GM12892 (cell line): ENCODE results near the gene PKP2.

Experiments
- DNase-seq: peaks from one replicate; pipeline ENCODE4 v3.0.0; 2011; ENCODE audit not compliant: insufficient read length
- FAIRE-seq: peaks from 2 replicates; lab custom pipeline; 2011; peaks lifted over from hg19 to GRCh38; lab: Jason Lieb, UNC
- POLR2A ChIP-seq: IDR thresholded peaks from 2 replicates; pipeline ENCODE4 v1.6.1; 2011; ENCODE audit warnings: low read depth, low read length, control low read depth
- POLR2AphosphoS5 ChIP-seq: IDR thresholded peaks from 2 replicates; pipeline ENCODE4 v1.6.1; 2011; ENCODE audit warnings: low read depth, low read length, control low read depth
- TAF1 ChIP-seq: IDR thresholded peaks from 2 replicates; pipeline ENCODE4 v1.6.1; 2011; ENCODE audit warnings: low read depth, mild to moderate bottlenecking, control low read depth, low read length, borderline replicate concordance

PKP2 gene

GRCh38 chr12:32785557-32785956 is 111.0 kb downstream of the PKP2 start:
- TF ChIP-seq POLR2A: no peak
- no peak for TF ChIP-seq TAF1
- TF ChIP-seq POLR2AphosphoS5: no peak
- FAIRE-seq (no peak), DNase-seq (no peak)

- TF ChIP-seq POLR2A (no peak), TAF1 (no peak), POLR2AphosphoS5 (no peak)
- FAIRE-seq: no peak
Observed at GRCh38 chr12:32783029-32783428, 113.5 kb downstream of the PKP2 start.

GRCh38 chr12:32780071-32780470 is 116.5 kb downstream of the PKP2 start:
- FAIRE-seq (no peak), DNase-seq (no peak)
- TF ChIP-seq POLR2AphosphoS5 (no peak), TAF1 (no peak), POLR2A (no peak)

More at GRCh38 chr12:32783029-32783428, 113.5 kb downstream of the PKP2 start:
- no peak for DNase-seq

GRCh38 chr12:32777691-32778175 is 118.8 kb downstream of the PKP2 start:
- no peak for FAIRE-seq
- no peak for TF ChIP-seq POLR2A
- TF ChIP-seq POLR2AphosphoS5: no peak
- TF ChIP-seq TAF1: no peak
- DNase-seq: no peak

GRCh38 chr12:32777159-32777558 is 119.4 kb downstream of the PKP2 start:
- FAIRE-seq: no peak
- DNase-seq: no peak
- TF ChIP-seq POLR2AphosphoS5: no peak
- no peak for TF ChIP-seq TAF1
- TF ChIP-seq POLR2A: no peak

GRCh38 chr12:32776258-32776657 is 120.3 kb downstream of the PKP2 start:
- FAIRE-seq (no peak), DNase-seq (no peak)
- TF ChIP-seq POLR2AphosphoS5 (no peak), POLR2A (no peak), TAF1 (no peak)

GRCh38 chr12:32773691-32774090 is 122.9 kb downstream of the PKP2 start:
- DNase-seq (no peak), FAIRE-seq (no peak)
- TF ChIP-seq POLR2A: no peak
- TF ChIP-seq POLR2AphosphoS5: no peak
- TF ChIP-seq TAF1: no peak

GRCh38 chr12:32770141-32770540 is 126.4 kb downstream of the PKP2 start:
- FAIRE-seq (no peak), DNase-seq (no peak)
- TF ChIP-seq POLR2A (no peak), TAF1 (no peak), POLR2AphosphoS5 (no peak)

- FAIRE-seq (no peak), DNase-seq (no peak)
- TF ChIP-seq POLR2A: no peak
- no peak for TF ChIP-seq POLR2AphosphoS5
- no peak for TF ChIP-seq TAF1
Observed at GRCh38 chr12:32768518-32768917, 128.1 kb downstream of the PKP2 start.

- FAIRE-seq (no peak), DNase-seq (no peak)
- TF ChIP-seq TAF1 (no peak), POLR2A (no peak), POLR2AphosphoS5 (no peak)
Observed at GRCh38 chr12:32765906-32766305, 130.7 kb downstream of the PKP2 start.

- DNase-seq (no peak), FAIRE-seq (no peak)
- no peak for TF ChIP-seq POLR2AphosphoS5
- no peak for TF ChIP-seq TAF1
- TF ChIP-seq POLR2A: no peak
Observed at GRCh38 chr12:32761716-32762115, 134.9 kb downstream of the PKP2 start.

GRCh38 chr12:32757157-32757556 is 139.4 kb downstream of the PKP2 start:
- no peak for DNase-seq
- no peak for FAIRE-seq

More at GRCh38 chr12:32757157-32757556, 139.4 kb downstream of the PKP2 start:
- TF ChIP-seq TAF1: no peak
- TF ChIP-seq POLR2AphosphoS5: no peak
- no peak for TF ChIP-seq POLR2A
